HG03159 (cell line): ENCODE data around the gene ADAMTS8.

Source experiments
- ATAC-seq: cut with Tn5 transposase; IDR thresholded peaks from one replicate; pipeline ENCODE4 v1.9.1; 2021; ENCODE audit warnings: mild to moderate bottlenecking, moderate library complexity; ENCODE audit not compliant: unreplicated experiment

ADAMTS8 gene

DNA sequence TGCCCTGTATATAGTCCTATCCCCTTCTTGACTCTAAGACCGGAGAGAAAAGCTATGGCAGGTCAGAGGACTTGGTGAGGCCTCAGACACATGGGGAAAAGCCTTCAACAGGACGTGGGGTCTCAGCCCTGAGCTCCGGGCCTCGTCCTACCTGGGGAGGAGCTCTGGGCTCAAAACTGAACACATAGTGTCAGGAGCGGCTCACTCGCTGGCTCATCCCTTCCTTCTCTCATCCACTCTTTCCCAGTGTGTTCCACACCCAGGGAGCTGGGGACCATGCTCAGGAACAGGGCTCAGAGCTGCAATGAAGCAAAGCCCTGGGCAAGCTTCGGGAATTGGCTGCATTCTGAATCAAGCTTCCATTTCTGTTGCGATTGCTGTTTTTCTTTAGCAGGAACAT lies 34.5 kb upstream of the ADAMTS8 start:
- ATAC-seq, result no peak

DNA sequence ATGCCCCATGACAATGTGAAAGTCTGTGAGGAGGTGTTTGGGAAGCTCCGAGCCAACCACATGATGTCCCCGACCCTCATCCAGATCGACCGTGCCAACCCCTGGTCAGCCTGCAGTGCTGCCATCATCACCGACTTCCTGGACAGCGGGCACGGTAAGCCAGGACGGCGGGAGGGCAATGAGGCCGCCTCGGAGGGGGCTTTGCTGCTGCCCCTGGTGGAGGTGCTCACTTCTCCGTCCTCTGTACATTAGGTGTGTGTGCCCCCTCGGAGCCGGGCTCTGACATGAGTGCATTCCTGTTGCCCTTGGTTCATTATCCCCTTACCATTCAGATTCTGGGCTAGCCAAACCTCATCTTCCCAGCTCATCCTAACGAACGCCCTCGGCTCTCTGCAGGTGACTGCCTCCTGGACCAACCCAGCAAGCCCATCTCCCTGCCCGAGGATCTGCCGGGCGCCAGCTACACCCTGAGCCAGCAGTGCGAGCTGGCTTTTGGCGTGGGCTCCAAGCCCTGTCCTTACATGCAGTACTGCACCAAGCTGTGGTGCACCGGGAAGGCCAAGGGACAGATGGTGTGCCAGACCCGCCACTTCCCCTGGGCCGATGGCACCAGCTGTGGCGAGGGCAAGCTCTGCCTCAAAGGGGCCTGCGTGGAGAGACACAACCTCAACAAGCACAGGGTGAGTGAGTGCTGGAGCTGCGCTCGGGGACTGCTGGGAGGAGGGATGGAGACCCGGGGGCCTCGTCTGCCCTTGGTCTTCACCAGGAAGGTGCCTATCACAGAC lies 33.9 kb upstream of the ADAMTS8 start:
- no peak for ATAC-seq

DNA sequence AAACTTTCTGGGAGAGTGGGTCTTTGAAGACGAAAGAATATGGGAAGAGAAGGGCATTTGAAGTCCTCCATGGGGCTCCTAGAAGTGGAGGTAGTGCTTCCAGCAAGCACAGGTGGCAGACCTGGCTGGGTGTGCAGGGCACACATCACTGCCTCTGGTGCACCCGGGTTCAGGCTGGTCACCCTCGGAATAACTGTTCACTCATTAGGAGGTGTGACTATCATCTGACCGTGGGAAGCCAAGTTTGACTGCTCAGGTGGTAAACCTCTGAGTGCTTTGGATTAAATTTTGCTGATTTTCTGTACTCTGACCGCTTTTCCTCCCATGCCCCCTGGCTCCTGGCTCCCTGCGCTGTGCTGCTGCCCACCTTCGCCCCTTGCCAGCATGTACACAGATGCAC lies 31.1 kb upstream of the ADAMTS8 start:
- ATAC-seq, result no peak

DNA sequence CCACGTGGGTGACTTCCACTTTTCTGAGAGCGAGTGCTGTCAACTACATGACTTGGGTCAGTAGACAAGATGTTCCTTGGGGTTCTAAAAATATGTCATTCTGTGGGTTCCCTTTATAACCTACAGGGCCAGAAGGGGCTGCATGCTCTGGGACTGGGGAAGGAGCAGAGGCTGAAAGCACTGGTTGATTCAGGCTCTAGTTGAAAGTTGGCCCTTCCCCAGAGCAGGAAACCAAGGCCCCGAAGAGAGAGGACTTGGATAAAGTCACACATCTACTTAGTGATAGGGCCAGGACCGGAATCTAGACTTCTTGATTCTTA lies 30.0 kb upstream of the ADAMTS8 start:
- ATAC-seq, result no peak

DNA sequence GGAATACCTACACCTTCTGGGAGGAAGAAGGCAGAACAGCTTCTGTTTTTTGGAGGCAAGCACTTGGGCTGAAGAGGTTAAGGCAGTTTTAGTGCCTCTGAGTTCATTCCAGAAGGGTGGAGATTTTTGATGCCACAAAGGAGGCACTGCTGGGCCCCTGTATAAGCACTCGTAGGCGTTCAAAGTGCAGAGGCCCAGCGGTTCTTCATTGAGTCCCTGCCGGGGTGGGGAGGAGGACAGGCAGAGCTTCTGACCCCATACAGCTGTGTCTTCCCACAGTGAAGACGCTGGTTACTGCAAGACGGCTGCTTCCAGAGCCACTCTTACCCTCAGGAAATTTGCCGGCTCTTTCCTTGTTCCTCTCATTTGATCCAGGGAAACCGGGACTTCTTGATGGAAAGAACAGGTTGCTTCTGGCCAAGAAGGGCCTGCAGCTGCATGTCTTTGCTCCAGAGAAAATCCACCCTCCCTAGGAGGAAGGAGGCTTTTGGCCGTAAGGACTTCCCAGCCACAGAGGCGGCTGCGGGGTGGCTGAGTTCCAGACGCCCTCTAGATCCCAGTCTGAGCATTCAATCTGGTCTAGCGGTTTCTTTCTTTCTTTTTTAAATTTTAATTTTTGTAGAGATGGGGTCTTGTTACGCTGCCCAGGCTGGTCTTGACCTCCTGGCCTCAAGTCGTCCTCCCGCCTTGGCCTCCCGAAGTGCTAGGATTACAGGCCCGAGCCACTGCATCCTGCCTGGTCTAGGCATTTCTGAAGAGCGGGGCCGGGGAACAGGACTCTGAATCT lies 29.4 kb upstream of the ADAMTS8 start:
- no peak for ATAC-seq

DNA sequence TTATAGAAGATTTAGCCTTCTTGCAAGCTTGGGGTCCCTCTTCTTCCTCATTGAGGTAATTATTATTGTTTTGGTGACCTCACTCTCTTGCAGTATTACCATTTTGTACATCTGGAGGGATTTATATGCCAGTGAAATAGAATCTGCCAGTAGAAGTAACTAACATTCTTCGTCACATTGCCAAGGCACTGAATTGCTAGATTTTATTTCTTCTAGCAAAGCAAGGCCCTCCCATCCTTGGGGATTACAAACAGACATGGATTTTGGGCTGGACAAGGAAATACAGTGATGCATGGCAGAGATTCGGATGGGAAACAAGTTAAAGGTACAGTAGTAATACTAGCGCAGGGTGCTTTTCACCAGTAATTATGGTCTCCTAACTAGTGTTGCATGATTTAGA lies 27.9 kb upstream of the ADAMTS8 start:
- no peak for ATAC-seq

DNA sequence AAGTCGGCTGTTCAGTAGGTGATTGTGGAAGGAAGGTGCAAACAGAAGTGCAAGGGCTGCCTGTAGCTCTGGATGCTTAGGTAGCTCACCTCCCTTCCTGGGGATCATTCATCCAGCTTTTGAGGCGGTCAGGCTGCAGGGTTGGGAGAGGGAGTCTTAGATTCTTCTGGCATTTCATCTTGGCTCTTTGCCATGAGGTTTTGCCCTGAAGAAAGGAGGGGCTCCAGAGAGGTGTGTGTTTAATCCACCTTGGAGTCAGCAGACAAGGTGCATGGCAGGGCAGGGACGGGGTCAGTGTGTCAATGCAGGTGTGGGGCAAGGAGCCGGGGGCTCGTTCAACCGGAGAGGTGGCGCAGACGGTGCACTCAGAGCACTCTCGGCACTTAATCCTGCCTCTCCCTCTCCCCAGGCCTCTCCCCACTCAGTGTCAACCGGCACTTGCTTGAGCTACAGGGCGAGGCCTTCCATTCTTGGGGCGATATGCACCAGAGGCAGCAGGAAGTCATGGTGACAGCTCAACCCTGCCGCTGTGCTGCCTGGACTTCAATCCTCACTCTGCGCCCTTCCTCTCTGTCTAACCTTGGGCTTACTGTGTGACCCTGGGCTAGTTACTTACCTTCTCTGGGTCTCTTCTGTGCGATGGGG lies 27.2 kb upstream of the ADAMTS8 start:
- ATAC-seq, result no peak

DNA sequence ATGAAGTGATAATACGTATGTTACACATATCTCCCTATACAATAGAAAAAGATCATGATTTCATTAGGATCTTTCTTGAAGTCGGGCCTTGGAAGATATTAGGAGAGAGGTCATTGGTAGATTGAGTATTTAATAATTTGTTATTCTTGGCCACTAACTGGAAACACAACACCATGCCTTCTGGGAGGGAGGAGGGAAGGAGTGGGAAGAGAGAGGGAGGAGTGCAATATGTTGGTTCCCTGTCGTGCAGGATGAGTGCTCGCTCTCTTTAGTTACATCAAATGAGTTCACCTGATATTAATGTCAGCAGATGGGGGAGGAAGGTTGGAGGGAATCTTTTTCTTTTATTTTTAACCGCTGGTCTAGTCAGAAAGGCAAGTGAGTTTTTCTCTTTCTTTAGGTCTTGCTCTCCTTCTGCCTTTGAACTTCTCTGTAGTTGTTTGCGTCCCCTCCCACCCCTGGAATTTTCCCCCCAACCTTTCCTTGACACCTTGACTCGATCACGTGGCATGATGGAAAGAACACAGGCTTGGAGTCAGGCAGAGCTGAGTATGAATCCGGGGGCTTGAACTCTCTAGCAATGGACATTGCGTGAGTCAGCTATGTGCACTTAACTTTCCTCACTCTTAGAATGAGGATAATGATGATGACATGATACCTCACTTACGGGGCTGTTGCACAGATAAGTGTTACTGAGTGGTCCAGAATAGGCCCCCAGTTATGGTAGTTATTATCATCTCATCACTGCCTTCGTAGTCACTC lies 26.3 kb upstream of the ADAMTS8 start:
- ATAC-seq, result no peak

DNA sequence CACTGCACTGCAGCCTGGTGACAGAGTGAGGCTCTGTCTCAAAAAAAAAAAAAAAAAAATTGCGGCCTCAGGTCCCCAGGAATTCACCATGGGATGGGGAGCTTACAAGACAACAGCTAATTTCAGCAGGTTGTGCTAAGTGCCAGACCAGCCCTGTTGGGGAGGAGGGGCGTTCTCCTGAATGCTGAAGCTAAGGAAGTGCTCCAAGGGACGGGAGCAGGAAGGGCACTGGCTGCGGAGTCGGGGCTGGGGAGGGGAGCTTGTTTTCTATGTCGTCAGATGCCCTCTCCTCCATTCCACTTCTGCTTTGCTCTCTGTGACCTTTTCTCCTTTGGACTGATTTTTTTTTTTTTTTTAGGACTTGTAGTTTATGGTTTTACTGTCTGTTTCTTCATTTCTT lies 24.5 kb upstream of the ADAMTS8 start:
- ATAC-seq, result no peak

DNA sequence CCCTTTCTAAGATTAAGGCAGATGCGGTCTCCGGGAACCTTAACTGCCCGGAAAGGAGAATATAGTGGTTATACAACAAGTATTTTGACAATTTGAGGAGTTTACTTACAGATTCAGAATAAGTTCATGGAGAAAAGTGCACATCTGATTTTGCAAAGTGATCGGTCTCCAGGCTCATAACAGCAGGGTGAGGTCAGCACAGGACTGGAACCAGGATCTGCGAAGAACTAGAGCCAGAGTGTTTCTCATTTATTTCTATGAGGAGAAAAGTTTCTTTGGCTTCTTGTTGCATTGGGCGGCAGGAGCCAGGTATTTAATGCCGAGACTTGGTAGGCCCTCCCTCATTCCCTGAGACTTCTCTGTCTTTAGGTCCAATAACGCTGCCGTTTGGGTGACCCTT lies 23.8 kb upstream of the ADAMTS8 start:
- no peak for ATAC-seq

DNA sequence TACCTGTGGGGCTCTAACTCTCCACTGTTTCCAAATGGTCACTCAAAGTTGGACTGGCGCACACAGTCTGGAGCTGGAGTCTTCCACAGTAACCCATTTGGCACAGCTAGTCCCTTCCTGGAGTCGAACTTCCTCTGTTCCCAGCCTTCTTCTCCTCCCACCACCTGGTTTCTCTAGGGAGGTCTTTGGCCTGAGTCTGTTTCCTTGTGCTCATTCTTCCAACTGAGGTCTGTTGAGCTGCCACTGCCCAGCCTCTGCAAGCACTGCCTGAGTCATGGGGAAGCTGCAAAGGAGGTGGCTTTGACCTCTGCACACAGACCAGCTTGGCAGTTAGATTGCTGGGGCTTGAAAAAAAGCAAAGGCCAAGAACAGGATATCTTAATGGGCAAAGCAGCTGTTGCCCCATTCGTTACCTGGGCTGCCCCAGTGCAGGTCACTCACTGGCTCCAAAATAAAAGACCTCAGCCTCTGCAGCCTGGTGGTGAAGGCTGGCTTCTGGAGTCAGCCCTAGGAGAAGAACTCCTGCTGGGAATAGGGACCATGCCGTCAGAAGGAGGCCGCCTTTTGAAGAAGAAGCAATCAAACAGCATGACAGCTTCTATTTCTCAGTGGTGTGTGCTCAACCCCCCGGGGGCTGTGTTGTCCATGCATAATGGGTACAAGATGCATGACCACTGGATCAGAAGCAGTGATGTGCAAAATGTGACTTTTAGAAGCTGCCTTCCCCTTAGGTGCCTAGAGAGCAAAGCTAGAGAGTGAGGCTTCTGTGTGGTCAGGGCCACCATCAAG lies 23.0 kb upstream of the ADAMTS8 start:
- ATAC-seq, result no peak

DNA sequence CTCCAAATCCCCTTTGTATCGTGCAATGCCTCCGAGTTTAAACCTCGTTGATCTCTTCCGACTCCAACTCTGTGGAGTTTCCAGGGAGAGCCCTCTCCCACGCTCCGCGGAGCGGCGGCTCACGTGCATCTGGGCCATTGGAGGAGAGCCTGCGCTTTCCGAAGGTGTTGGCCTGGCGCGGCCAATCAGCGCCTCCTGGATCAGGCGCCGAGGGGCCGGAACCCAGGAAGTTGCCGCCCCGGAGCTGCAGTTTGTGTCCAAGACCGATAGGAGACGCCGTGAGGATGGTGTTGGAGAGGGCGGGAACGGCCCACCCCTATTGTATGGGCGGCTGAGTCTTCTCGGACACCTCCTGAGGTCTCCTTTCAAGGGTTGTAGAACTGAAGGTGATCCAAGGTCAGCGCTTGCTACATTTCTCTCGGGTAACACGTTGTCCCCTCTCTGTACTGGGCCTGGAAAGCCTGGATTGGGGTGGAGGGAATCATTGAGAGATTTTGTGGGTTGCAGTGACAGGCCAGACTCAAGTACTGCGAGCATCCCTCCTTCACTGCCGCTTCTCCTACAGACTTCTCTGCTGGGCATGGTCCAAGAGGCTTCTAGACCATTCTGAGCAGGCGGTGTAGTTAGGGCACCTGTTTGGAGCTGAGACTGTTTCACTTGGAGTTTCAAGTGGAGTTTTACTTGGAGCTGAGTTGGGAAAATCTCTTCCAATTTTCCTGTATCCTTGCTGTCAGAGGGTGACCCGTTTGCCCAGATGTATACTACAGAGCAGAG lies 21.8 kb upstream of the ADAMTS8 start:
- ATAC-seq, result no peak

DNA sequence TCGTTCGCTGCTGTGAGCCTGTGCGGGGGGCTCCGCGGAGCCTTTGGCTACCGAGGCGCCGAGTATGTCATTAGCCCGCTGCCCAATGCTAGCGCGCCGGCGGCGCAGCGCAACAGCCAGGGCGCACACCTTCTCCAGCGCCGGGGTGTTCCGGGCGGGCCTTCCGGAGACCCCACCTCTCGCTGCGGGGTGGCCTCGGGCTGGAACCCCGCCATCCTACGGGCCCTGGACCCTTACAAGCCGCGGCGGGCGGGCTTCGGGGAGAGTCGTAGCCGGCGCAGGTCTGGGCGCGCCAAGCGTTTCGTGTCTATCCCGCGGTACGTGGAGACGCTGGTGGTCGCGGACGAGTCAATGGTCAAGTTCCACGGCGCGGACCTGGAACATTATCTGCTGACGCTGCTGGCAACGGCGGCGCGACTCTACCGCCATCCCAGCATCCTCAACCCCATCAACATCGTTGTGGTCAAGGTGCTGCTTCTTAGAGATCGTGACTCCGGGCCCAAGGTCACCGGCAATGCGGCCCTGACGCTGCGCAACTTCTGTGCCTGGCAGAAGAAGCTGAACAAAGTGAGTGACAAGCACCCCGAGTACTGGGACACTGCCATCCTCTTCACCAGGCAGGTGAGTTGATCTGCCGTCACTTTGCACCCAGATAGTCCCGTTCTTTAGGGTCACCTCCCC lies 21.0 kb upstream of the ADAMTS8 start:
- ATAC-seq, result no peak

DNA sequence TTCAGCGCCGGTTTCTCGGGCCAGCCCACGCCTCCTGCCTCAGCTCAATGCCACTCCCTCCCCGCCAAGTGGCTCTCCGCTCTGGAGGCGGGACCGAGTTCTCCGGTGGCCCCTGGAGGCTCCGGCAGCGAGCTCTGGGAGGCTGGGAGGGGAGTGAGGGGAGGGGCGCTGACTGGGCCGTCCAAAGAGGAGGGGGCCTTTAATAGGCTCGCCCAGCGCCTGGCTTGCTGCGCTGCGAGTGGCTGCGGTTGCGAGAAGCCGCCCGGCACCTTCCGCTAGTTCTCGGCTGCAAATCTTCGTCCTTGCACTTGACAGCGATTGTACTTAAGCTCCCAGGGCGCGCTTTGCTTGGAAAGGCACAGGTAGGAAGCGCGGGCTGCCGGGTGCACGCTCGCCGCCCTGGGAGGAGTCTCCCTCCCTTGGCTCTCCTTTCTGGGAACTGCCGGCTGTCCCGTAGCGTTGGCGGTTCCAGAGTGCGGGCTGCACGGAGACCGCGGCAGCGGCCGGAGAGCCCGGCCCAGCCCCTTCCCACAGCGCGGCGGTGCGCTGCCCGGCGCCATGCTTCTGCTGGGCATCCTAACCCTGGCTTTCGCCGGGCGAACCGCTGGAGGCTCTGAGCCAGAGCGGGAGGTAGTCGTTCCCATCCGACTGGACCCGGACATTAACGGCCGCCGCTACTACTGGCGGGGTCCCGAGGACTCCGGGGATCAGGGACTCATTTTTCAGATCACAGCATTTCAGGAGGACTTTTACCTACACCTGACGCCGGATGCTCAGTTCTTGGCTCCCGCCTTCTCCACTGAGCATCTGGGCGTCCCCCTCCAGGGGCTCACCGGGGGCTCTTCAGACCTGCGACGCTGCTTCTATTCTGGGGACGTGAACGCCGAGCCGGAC lies 20.3 kb upstream of the ADAMTS8 start, which contains the start of gene ADAMTS15:
Gene ADAMTS15 (plus strand): TSS at position 230 of the 894 bp plus-strand sequence. CDS start 329 bp downstream, at position 559.
- no peak for ATAC-seq

DNA sequence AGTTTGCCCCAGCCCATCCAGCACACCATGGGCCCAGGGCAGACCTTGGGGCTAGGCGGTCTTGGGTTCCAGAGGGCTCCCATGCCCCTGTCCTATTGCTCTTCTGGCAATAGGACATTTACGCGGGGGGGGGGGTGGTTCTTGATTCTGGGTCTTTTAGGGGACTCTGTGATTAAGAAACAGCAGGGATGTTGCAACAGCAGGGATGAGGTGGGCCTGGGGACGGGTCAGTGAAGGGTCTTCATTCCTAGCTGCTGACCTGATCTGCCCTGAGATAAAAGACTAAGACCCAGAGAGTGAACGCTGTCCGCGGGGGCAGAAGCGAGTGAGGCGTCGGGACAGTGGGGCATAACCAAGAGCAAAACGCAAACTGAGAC lies 19.6 kb upstream of the ADAMTS8 start:
- no peak for ATAC-seq

DNA sequence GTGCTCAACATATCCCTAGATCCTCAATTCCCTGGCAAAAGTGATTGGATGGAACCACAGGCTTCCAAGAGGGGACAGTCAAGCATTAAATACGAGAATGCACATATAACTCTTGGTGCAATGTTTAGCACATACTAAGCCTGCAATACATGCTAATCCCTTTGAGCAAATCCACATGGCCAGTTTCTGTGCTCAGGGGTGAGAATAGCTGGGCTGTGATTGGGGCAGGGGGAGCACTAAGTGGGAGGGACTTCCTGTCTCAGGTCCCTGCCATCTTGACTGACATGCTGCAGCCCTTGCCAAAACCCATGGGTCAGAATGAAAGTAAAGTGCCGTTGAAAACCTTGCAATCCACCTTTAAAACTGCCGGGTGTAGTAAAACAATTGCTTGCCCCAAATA lies 17.4 kb upstream of the ADAMTS8 start:
- no peak for ATAC-seq

DNA sequence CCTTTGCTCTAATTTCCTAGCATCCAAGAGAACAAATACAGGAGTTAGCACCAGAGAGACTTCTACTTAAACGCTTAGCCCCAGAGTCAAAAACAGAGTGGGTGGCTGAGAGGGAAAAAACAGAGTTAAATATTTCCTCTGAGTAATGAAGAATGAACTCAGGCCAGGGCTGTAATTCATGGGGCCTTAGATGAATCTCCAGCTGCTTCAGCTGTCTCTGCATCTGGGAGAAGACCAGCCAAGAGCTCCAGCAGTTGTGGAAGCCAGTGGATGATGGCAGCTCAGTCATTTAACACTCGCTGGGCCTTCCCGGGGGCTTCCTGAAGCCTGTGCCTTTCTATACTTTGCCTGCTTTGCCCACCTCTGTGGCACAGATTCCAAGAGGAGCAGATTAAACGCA lies 14.3 kb upstream of the ADAMTS8 start:
- ATAC-seq, result no peak

DNA sequence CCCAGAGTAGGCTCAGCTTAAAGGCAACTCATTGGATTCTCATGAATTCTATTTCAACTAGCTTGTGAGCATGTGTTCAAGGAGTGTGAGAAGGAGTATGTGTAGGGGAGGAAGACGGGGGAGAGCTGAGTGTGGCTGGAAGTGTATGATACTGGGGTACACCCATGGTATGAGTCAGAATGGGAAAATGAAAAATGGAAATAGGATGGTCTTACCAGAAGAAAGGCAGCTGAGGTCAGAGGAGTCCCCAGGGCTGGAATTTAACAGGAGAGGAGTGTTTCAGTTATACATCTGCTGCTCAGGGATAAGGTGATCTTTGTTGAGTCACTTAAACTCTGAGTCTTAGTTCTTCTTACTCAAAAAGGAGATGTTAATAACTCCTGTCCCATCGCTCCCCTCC lies 13.3 kb upstream of the ADAMTS8 start:
- ATAC-seq, result no peak
